T47D (cell line): ENCODE data around the gene DISC1.
A peak's percentile ranks its signal among the peaks of the same experiment; 100 is the strongest.

ENCODE experiments used
- DNase-seq, 2 experiments: peaks; one replicate each; pipeline versions ENCODE4 v3.0.0 to v3.0.0-alpha.2; 2011 to 2012; ENCODE audit warnings: low read depth in 1 of 2, low spot score in 1 of 2
- JUND ChIP-seq: IDR thresholded peaks from 2 replicates; pipeline ENCODE4 v1.6.1; 2012; ENCODE audit warnings: low read depth
- in situ Hi-C: cut with HindIII; loops from 2 replicates; pipeline ENCODE4 v1.10.0; 2016; ENCODE audit warnings: low sequenced_read_pairs, low pct_unique_long_range_greater_than_20kb

Gene DISC1

DNA sequence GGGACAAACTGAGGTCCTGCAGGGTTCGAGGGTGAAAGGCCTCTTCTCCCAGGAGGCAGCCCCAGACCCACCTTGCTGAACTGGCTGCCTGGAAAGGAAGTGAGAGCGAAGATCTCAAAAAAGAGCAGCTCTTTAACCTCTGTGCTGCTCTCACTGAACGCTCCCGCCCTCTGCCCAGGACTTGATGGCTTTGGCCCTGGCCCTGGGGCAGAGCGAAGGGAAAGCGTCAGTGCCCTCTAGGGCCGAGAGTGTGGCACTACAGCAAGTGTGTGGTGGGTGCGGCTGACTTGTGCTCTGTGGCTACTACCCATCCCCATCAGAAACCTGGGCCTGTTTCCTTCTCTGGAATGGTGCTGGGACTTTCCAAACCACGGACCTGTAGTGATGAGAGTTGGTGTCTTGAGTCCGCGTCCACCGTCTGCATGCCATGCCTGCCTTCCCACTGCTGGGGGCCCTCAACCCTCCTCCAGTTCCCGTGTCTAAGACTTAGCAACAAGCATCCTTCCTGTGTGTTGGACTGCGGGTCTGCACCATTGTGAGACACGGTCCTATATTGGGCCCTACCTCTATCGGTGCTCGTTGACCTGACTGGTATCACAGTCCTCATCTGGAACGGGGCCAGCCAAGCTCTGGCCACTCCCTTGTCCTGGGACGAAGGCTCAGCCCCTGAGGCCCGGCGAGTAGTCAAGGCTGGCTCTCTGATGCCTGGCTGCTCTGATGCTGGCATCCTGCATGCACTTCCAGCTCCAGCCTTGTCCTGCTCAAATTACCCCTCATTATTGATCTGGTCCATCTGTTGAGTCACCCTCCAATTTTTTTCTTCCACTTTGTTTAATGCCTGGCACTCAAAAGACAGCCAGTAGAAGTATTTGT, 180.3 kb downstream of the DISC1 start:
- peak; percentile 46 to 85 for DNase-seq
- no peak for TF ChIP-seq JUND
- in situ Hi-C loops, result no loop called here

DNA sequence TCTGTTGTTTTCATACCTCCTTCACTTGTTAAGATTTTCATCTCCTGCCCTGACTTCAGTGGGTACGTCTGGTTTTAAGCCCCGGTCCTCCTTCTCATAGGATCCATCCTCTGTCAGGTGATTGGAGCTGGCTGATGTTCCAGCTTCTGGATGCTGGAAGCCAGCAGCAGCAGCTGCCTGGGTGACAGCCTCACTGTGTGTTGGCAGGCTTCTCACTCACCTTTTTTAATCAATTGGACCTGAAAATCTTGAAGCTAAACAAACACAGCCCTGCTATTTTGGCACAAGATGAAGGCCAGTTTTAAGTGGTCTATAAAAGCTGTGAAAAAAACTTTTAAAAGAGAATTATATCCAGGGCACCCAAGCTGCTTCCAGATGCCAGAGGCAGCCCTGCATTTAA, 181.0 kb downstream of the DISC1 start:
- no peak for DNase-seq
- no peak for TF ChIP-seq JUND
- in situ Hi-C loops, result no loop called here

DNA sequence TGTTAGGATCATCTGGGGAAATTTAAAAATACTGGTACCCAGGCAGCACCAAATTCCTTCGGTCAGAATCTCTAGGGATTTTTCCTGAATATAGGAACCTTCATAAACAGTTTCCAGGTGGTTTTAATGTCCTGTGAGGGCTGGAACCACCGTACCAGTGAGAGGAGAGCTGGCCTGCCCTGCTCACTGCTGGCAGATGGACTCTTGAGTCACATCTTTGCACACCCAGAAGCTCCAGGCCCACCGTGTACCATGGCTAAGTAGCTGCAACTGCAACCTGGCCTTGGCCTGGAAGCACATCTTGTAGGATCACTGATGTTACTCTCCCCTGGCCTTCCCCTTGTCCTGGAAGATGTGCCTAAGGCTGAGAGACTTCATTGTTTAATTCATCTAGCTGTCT, 181.5 kb downstream of the DISC1 start:
- TF ChIP-seq JUND, result no peak
- DNase-seq, result no peak
- in situ Hi-C loops, result no loop called here

- no peak for DNase-seq
- TF ChIP-seq JUND, result no peak
- in situ Hi-C loops, result no loop called here
These were observed 182.4 kb downstream of the DISC1 start for GRCh38 chr1:231808990-231809389.

DNA sequence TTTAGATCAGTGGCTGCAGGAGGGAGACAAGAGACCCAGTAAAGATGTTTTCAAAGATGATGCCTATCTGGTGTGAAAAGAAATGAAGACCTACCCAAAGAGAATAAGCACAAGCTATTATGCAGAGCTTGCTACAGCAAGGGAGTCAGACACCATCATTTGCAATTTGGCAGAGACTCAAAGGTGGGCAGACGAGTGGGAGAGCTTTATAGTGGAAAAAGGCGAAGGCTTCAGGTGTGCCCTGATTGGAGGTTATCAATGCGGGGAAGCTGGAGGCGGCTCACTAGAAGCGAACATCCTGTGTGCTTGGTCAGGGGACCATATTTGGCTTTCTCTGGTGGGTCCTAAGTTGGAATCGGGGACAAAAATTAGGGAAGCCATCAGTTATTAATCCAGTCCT, 183.8 kb downstream of the DISC1 start:
- no peak for DNase-seq
- in situ Hi-C loops, result no loop called here
- no peak for TF ChIP-seq JUND

DNA sequence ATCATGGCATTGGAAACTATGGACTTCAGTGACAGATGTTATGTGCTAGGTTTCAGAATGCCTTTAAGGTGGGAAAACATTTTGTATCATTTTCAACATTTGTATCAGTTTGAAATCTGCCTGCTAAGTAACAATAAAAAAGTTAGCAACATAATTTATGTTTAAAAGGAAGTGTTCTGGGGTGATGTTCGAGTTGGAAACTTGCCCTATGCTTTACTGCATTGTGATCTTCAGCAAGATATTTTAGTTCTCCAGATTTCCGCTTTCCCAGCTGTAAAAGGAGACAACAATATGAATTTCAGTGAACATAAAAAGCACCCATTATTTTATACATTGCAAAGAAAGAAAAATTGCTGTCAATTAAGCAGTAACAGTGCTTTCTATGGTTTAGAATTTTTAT, 187.4 kb downstream of the DISC1 start:
- TF ChIP-seq JUND, result no peak
- in situ Hi-C loops, result no loop called here
- DNase-seq, result no peak

DNA sequence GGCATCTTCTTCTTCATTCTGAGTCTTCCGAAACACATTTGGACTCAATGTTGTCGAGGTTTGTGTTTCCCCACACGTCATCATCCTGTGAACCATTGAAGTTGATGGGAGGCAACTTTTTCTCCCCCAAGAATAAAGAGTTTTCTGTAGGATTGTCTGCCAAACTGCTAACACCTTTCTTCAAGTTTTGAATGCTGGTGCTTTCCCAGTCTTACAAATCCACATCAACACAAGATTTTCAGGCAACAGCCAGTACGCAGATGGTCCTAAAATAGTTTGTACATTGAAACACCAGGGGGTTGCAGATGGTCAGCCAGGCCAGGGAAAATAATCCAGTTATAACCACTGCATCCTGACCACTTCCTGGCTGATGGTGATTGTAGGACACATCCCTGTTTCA, 187.9 kb downstream of the DISC1 start:
- TF ChIP-seq JUND, result no peak
- in situ Hi-C loops, result no loop called here
- no peak for DNase-seq

GRCh38 chr1:231817801-231818200, 191.2 kb downstream of the DISC1 start:
- no peak for DNase-seq
- in situ Hi-C loops, result no loop called here
- TF ChIP-seq JUND, result no peak

DNA sequence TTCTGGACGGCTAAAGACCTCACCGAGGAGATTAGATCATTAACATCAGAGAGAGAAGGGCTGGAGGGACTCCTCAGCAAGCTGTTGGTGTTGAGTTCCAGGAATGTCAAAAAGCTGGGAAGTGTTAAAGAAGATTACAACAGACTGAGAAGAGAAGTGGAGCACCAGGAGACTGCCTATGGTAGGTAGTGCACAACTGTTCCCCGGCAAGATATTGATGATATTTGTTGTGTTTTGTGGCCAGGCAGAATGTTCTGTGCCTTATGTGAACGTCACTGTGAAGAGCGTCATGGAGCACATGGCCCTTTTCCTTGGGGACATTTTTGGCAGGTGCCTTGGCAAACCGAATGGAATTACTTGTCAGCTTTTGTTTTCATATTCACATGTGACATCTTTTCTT, 191.7 kb downstream of the DISC1 start:
- in situ Hi-C loops, result no loop called here
- DNase-seq, result no peak
- TF ChIP-seq JUND, result no peak

GRCh38 chr1:231821281-231821680, 194.7 kb downstream of the DISC1 start:
- in situ Hi-C loops, result no loop called here
- DNase-seq, result no peak

DNA sequence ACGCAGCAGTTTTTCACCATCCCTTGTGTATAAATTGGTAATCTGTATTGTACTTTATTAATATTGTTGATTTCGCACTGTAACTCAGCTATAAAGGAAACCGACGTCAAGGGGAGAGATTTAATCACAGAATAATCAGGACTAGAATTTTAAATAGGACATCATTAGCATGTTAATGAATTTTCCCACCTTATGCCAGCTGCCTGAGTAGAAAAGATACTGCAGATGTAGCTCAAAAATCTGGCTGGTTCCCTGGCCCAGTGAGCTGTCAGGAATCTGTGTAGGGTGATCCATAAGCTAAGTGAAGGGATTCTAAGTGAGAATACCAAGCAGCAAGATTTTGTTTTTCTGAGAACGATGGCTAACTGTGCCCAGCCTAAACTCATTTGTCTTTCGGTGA, 195.5 kb downstream of the DISC1 start:
- DNase-seq, result no peak
- TF ChIP-seq JUND, result no peak
- in situ Hi-C loops, result no loop called here

More at GRCh38 chr1:231821281-231821680, 194.7 kb downstream of the DISC1 start:
- no peak for TF ChIP-seq JUND

GRCh38 chr1:231826566-231826965, 200.0 kb downstream of the DISC1 start:
- in situ Hi-C loops, result no loop called here
- no peak for TF ChIP-seq JUND
- DNase-seq, result no peak

DNA sequence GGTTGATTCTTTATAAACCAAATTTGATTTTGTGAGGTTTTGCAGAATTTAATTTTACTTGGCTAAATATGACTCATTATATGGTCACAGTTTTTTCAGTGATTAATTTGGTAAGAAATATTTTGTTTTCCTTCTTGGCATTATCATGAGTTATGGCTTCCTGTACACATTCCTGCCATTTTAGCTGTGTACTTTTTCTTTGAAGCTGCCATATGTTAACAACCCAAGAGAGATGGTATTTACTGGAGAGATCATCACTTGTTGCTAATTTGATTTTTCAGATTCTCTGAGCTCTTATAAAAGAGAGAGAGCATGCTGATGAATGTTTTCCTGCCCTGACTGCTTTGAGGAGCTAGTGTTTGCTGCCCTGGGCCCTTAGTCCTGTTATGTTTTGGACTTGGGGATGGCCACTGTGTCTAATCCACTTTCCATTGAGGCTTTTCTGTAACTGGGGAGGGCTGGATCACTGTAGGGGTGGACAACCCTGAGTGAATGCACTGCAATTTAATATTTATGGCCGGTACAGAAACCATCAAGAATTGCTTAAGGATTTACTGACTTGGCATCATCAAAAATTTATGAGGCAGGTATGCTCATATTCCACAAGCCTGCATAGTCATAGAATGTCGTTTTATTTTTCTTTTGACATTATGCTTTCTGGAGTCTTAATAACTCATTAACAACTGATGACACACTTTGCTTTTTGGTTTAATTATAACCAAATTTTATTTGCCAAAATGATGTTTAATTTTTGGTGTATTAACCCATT, 200.9 kb downstream of the DISC1 start:
- no peak for DNase-seq
- TF ChIP-seq JUND, result no peak

More for the DNA sequence above, 200.9 kb downstream of the DISC1 start:
- in situ Hi-C loops, result no loop called here
